Islet of Langerhans (tissue), 1 donor: ENCODE data around the gene OVOL1.

Experiments
- FAIRE-seq: peaks from one replicate; lab custom pipeline; 2011; peaks lifted over from hg19 to GRCh38; lab: Jason Lieb, UNC

OVOL1 gene

GRCh38 chr11:65778431-65778900 is 8.4 kb upstream of the OVOL1 start:
- FAIRE-seq: no peak

- FAIRE-seq: no peak
These were observed 7.8 kb upstream of the OVOL1 start for GRCh38 chr11:65778901-65779668.

- FAIRE-seq: no peak
These were observed 7.3 kb upstream of the OVOL1 start for GRCh38 chr11:65779669-65779918.

- FAIRE-seq: no peak
These were observed 6.7 kb upstream of the OVOL1 start for GRCh38 chr11:65779919-65780769.

GRCh38 chr11:65780770-65781151 is 6.1 kb upstream of the OVOL1 start, which contains the start of gene AP5B1:
Gene AP5B1, minus strand, starts transcription at chr11:65780976. Its CDS starts 385 bp downstream, at chr11:65780591.
- no peak for FAIRE-seq

- no peak for FAIRE-seq
These were observed 5.5 kb upstream of the OVOL1 start for GRCh38 chr11:65781152-65781961.

- no peak for FAIRE-seq
These were observed 4.7 kb upstream of the OVOL1 start for GRCh38 chr11:65781962-65782815.

GRCh38 chr11:65782816-65783228 is 4.0 kb upstream of the OVOL1 start:
- no peak for FAIRE-seq

GRCh38 chr11:65785319-65786007 is 1.4 kb upstream of the OVOL1 start:
- FAIRE-seq: no peak

- no peak for FAIRE-seq
These were observed 666 bp upstream of the OVOL1 start for GRCh38 chr11:65786008-65786785.

GRCh38 chr11:65787649-65788622 is 1.1 kb downstream of the OVOL1 start:
- FAIRE-seq: no peak

- FAIRE-seq: no peak
These were observed 2.0 kb downstream of the OVOL1 start for GRCh38 chr11:65788821-65789220.

- FAIRE-seq: no peak
These were observed 2.6 kb downstream of the OVOL1 start for GRCh38 chr11:65789230-65790103.

- FAIRE-seq: no peak
These were observed 3.4 kb downstream of the OVOL1 start for GRCh38 chr11:65790104-65790901.

GRCh38 chr11:65790902-65791650 is 4.2 kb downstream of the OVOL1 start:
- no peak for FAIRE-seq

GRCh38 chr11:65791719-65792213 is 4.9 kb downstream of the OVOL1 start:
- no peak for FAIRE-seq
